Activated B cell treated with CpG ODN at 0.5 μM for 24 hours (primary cell): ENCODE results near the gene KIF22. TPM values are rescaled to one million over a fixed set of nuclear protein-coding genes. Genes with fewer than 3 reads are reported as not detected.

Experiments used
- ATAC-seq: fragments of 200-7000 bp; cut with Tn5 transposase; one replicate; pipeline ENCODE4 v1.10.0; 2021; ENCODE audit warnings: low read depth, mild to moderate bottlenecking, moderate library complexity
- CTCF ChIA-PET: fragments of 350-600 bp; sonication (Branson Sonifier 250); formaldehyde crosslinking; loops from one replicate; lab custom pipeline; 2021; ENCODE audit warnings: antibody characterized with exemption; lab: Charles Lee
- POLR2A ChIA-PET: fragments of 350-600 bp; sonication (Branson Sonifier 250); formaldehyde crosslinking; loops from one replicate; lab custom pipeline; 2021; ENCODE audit warnings: antibody characterized with exemption; lab: Charles Lee
- DNase-seq: peaks from one replicate; pipeline ENCODE4 v3.0.0; 2022
- H3K27ac Mint-ChIP-seq: one replicate; pipeline ENCODE4 v1.8.0; 2020; ENCODE audit warnings: mixed read lengths
- H3K27me3 Mint-ChIP-seq: one replicate; pipeline ENCODE4 v1.8.0; 2021; ENCODE audit warnings: mixed read lengths
- H3K36me3 Mint-ChIP-seq: one replicate; pipeline ENCODE4 v1.8.0; 2021; ENCODE audit warnings: low read depth, mixed read lengths
- H3K4me1 Mint-ChIP-seq: one replicate; pipeline ENCODE4 v1.8.0; 2021; ENCODE audit warnings: mixed read lengths
- H3K4me3 Mint-ChIP-seq: one replicate; pipeline ENCODE4 v1.8.0; 2020; ENCODE audit warnings: mild to moderate bottlenecking, mixed read lengths
- H3K9me3 Mint-ChIP-seq: one replicate; pipeline ENCODE4 v1.8.0; 2020; ENCODE audit warnings: mixed read lengths
- CTCF ChIP-seq: fragments of 200-600 bp; IDR thresholded peaks from one replicate; pipeline ENCODE4 v1.8.0; 2022; ENCODE audit warnings: antibody characterized with exemption, mild to moderate bottlenecking
- intact Hi-C: fragments of 100-400 bp; cut with micrococcal nuclease; formaldehyde crosslinking; loops from one replicate; pipeline ENCODE4 v1.15.1; 2024
- total RNA-seq: library from RNA; stranded (reverse); gene quantifications from 2 replicates; pipeline ENCODE4 v1.2.3, GENCODE V29; 2022

KIF22 gene
- total RNA-seq, 1 donor from 2014 or later = 40.1 TPM

GRCh38 chr16:29836623-29837022, 46.1 kb downstream of the KIF22 start:
- ChIA-PET POLR2A (no interaction called here), CTCF (no interaction called here)
- H3K27ac Mint-ChIP-seq = no peak overlapping the region
- no peaks in the 10 kb centered on the region for H3K4me1 Mint-ChIP-seq
- H3K27me3 Mint-ChIP-seq = no peaks in the 10 kb centered on the region
- H3K36me3 Mint-ChIP-seq = peaks cover 76% of the 10 kb centered on the region
- DNase-seq (no peak), ATAC-seq (no peak)
- H3K9me3 Mint-ChIP-seq = no peaks in the 10 kb centered on the region
- TF ChIP-seq CTCF = no peak
- intact Hi-C loops = no loop called here
- no peak overlapping the region for H3K4me3 Mint-ChIP-seq

DNA sequence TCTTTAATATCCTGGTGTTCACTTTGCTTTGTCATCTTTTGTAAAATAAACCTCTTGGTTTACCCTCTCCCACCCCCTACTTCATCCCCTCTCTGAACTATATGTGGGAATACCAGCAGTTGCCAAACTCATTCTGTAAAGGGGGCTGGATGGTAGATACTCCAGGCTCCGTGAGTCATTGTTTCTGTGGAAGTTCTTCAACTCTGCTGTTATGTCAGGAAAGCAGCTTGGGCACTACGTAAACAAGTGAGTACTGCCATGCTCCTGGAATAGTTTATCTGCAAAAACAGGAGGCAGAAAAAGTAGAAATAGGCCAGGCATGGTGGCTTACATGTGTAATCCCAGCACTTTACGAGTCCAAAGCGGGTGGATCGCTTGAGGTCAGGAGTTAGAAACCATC, 47.3 kb downstream of the KIF22 start:
- ChIA-PET CTCF (no interaction called here), POLR2A (no interaction called here)
- peaks cover 75% of the 10 kb centered on the region for H3K36me3 Mint-ChIP-seq
- H3K4me1 Mint-ChIP-seq = no peaks in the 10 kb centered on the region
- no peak for TF ChIP-seq CTCF
- DNase-seq (no peak), ATAC-seq (no peak)
- H3K9me3 Mint-ChIP-seq = no peaks in the 10 kb centered on the region
- intact Hi-C loops = no loop called here
- H3K4me3 Mint-ChIP-seq = no peak overlapping the region
- no peak overlapping the region for H3K27ac Mint-ChIP-seq
- no peaks in the 10 kb centered on the region for H3K27me3 Mint-ChIP-seq

GRCh38 chr16:29839822-29840221, 49.3 kb downstream of the KIF22 start:
- Mint-ChIP-seq H3K27ac (no peak overlapping the region), H3K27me3 (no peaks in the 10 kb centered on the region), H3K4me3 (no peak overlapping the region), H3K9me3 (no peaks in the 10 kb centered on the region), H3K36me3 (peaks cover 74% of the 10 kb centered on the region), H3K4me1 (no peaks in the 10 kb centered on the region)
- CTCF ChIA-PET = interaction anchor here (1.2 kb wide), 1 partner anchor 8 kb away, joined by 4 read pairs; no protein-coding TSS in a partner anchor
- POLR2A ChIA-PET = interaction anchor here (0.6 kb wide), 1 partner anchor 11 kb away, joined by 5 read pairs; no protein-coding TSS in a partner anchor
- ATAC-seq (no peak), DNase-seq (no peak)
- intact Hi-C loops = no loop called here
- no peak for TF ChIP-seq CTCF

DNA sequence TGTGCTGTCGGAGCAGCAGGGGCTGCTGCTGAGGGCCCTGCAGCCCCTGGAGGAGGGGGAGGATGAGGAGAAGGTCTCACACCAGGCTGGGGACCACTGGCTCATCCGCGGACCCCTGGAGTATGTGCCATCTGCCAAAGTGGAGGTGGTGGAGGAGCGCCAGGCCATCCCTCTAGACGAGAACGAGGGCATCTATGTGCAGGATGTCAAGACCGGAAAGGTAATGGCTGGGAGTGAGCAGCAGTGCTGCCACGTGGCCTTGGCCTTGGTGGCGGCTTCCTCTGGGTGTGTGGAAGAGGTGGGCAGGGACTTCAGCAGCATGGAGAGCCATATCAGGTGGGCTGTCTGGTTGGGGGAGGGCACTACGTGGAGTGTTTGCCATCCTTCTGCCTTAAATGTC, 49.7 kb downstream of the KIF22 start:
- intact Hi-C loops = no loop called here
- no peak overlapping the region for H3K4me3 Mint-ChIP-seq
- TF ChIP-seq CTCF = no peak
- H3K27me3 Mint-ChIP-seq = no peaks in the 10 kb centered on the region
- H3K36me3 Mint-ChIP-seq = peaks cover 76% of the 10 kb centered on the region
- H3K9me3 Mint-ChIP-seq = no peaks in the 10 kb centered on the region
- CTCF ChIA-PET = no interaction called here
- H3K4me1 Mint-ChIP-seq = no peaks in the 10 kb centered on the region
- POLR2A ChIA-PET = no interaction called here
- H3K27ac Mint-ChIP-seq = no peak overlapping the region
- ATAC-seq (no peak), DNase-seq (no peak)

GRCh38 chr16:29841631-29842030, 51.1 kb downstream of the KIF22 start:
- ChIA-PET CTCF (no interaction called here), POLR2A (no interaction called here)
- H3K27ac Mint-ChIP-seq = no peak overlapping the region
- peaks cover 81% of the 10 kb centered on the region for H3K36me3 Mint-ChIP-seq
- H3K27me3 Mint-ChIP-seq = no peaks in the 10 kb centered on the region
- H3K4me1 Mint-ChIP-seq = no peaks in the 10 kb centered on the region
- ATAC-seq (no peak), DNase-seq (no peak)
- TF ChIP-seq CTCF = no peak
- no peaks in the 10 kb centered on the region for H3K9me3 Mint-ChIP-seq
- intact Hi-C loops = no loop called here
- no peak overlapping the region for H3K4me3 Mint-ChIP-seq
